ENCODE results near the gene FOXD1.

FOXD1 gene

DNA sequence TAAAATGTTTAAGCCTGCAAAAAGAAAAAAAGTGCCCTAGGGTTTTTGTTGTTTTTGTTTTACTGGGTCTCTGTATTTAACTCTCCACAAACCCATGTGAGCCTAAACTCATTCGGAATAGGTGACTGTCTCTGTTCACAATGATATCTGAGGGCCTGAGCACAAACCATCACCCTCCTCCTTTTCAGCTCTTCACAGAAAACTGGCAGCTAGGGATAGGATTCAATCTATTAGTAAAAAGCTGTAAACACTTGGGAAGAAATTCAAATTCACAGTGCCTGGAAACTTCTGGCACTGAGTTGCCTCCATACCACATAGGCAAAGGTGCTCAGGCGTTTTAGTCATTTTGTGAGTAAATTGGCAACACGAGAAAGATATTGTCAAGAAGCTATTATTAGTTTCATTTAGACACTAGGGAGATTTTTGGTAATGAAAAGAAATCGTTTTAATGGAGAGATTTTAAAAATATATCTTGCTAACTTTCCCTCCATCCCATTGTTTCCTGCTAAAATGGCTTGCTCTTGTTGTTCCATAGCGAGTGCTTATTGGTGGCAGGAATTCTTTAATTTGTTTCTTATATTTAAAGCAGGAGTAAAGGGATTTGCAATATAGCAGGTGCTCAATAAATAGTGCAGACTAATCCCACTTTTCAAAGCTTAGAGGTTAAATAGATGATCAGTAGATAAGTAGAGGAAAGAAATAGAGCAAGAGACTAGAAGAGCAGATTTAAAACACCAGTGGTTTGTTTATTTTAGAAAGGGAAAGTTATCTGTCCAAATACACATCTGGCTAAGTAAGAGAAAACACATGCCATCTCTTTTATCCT is 9.7 kb downstream of the FOXD1 start:
- DNase-seq = no peak

DNA sequence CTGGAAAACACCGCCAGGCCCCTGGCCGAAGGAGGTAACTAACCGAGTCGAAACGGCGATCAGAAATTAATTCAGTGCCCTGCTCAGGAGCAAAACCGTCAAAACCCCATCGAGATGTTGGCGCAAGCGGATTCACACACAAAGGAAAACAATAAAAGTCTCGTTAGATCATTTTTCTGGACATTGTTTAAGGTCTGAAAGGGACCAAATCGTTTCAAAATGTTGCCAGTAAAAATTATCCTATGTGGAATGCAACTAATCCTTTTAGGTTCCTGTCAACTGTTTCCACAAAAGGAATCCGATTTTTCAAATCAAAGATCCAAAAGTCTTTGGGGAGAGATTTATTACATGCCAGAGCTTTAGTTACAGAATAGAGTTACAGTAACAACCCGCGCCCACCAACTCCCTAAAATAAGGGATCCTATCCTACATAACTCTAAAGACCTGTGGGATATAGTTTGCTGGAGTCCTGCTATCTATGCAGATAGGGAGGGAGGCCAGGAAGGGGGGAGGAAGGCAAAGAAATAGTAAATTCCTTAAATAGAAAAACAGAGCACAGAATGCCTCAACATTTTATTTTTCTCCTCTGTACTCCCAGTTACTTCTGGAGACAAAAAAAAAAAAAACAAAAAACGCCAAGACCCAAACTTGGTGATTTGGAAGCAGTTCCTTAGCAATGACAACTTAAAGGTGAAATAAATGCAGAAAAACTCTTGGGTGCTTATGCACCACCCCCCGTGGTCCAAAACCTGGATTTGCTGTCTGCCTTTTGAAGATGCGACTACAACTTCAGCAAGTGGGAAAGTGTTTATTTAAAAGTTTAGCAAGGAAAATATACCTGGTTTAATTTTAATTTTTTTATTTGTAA is 10.6 kb downstream of the FOXD1 start:
- DNase-seq = no peak

DNA sequence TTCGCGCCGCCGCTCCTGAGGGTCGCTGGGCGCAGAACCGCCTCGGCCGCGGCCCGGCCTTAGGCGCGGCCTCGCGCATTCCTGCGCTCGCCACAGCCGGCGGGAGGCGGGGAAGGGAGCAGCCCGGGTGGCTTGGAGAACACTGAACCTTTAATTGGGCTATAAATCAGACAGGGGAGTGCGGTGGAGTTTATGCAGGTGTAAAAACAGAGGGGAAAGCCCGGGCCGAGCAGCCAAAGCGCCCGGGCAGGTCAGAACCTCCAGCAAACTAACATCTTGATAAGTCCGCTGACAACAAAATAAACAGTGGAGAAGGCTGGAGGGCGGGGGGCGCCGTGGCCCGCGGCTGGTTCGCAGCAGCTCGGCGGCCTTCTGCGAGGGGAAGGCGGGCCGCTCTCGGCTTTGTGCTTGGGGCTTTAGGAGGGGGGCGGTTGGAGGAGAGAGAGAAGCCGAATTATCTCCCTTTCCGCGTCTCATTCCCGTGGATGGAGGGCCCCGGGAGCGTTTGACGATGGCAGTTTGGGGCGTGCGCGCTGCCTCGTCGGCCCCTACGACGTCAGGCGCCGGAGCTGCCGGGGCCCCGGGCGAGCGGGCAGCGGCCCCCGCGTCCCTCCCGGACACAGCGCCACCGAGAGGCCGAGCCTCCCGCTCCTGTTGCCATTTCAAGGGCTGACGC is 11.3 kb downstream of the FOXD1 start:
- peak; percentile 35 for DNase-seq

DNA sequence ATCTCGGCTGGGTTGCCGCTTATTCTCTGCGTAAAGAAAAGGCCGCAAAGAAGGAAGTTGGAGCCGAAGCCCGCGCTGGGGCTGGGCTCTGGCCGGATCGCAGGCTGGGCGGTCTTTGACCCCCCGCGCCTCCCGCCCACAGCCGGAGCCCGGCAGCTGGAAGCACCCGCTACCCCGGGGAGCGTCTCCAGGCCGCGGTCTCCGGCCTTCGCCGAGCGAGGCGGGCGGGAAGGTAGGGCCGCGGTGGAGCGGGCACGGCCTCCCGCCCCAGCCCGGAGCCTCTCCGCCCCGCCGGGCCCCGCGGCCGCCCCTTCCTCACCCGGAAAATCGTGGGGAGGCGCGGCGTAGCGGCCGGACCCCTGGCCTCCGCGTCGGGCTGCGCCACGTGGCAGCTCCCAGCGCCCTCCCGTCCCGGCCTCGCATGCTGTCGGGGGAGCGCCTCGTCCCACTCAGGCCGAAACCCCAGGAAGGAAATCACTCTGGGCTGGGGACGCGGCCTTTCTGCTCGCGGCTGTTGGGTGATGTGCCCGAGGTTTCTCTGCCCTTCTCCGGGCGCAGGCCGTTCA is 12.0 kb downstream of the FOXD1 start:
- peak; percentile 28 for DNase-seq

DNA sequence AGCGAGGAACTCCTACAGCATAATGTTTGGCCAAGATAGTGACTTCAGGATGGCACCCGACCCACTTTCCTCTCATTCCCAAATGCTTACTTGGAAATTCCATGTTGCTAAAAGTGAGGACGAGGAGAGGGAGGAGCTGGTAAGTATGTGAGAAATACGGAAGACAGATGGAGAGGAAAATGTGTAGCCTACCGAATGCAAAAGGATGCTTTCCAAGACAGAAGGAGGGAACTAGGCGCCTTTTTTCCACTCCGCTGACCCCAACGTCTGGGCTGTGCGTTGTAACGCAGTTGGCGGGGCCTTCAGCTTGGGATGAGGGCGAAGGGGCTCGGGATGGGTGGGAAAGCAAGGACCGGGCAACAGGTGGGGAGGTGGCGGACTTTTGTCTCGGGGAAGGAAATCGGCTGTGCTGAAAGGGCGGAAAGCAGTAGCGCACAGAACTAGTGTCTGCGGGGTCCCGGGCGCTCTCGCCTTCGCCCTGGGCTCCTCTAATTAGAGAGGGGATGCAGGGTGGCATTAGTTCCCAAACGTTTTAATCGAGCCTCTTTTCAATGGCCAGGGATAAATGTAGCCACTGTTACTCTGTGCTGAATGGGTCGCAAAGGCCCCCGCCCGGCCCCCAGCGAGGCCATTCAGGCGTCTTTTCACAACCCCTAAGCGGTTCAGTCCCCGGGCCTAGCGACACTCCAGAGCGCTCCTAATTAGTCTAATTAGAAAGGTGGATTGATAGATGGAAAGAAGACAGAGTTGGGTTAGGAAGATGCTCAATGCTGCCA is 12.6 kb downstream of the FOXD1 start:
- DNase-seq = no peak

DNA sequence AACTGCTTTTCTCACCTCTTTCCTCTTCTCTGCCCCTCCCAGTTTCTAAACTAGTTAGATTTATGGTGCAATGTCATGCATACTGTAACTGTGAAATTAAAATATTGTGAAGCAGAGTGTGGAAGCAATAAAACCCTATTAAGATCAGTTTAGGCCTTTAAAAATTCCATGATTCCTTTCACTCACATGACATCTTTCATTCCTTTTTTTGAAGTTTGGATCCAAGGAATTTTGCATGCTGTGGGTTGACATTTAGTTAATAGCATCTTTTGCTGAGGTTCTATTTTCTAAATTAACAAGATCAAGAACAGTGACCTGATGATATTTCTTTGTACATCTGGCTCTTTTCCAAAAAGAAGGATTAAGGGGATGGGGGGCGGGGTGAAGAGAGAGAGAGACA is 13.7 kb downstream of the FOXD1 start:
- no peak for DNase-seq

DNA sequence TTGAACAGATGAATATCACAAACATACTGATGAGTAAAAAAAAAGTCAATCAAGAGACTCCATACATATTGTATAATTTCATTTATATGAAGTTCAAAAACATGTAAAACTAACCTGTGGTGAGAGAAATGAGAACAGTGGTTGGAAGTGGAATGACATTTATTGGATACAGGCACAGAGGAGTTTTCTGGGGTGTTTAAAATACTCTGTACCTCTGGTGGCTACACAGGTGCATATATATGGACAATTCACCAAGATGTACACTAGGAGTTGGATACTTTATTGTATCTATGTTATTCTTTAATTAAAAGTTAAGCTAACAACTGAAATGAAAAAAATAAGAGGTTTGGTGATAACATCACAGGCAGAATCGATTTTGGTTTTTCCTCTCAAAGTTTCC is 14.1 kb downstream of the FOXD1 start:
- no peak for DNase-seq

DNA sequence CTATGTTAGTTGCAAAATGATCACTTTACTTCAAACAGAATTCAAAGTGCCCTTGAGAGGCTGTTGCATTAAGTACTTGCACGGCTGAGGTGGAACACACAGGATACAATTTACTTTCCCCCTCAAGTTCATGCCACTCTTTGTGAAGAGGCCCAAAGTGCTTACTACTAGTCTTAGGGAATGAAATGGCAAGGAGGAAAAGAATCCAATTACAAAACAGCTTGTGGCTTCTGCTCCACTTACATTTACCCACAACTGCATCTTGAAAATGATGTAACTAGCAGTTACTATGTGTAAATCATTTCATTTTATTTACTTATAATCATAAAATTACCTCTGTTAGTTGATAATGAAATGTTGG is 14.6 kb downstream of the FOXD1 start:
- DNase-seq = no peak

DNA sequence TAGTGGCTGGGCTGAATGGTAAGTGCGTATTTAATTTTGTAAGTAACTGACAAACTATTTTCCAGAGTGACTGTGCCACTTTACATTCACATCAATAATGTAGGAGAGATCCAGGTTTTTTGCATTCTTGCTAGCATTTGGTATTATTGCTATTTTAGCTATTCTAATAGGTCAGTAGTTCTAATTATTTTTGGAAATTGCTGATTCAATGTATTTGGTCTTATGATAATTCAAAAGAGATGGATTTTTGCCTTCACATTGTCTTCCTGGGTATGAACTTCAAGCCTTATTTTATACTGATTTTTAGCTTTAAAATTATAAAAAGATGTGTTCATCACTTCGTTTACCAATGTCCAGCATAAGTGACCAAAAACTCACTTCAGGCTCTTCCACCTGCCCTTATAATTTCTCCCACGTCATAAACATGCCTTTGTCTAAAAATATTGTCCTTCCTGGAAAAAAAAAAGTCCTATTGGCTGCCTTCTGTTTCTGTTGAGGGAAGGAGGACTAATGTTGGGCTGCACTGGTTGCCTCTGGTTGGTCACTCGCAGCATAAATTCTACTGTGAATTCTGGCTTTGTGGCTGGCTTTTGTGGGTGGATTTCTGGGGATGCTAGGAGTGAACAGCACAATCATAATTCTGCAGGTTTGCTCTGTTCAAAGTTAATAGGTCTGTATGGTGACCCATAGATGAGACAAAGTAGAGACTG is 15.2 kb downstream of the FOXD1 start:
- DNase-seq = no peak

DNA sequence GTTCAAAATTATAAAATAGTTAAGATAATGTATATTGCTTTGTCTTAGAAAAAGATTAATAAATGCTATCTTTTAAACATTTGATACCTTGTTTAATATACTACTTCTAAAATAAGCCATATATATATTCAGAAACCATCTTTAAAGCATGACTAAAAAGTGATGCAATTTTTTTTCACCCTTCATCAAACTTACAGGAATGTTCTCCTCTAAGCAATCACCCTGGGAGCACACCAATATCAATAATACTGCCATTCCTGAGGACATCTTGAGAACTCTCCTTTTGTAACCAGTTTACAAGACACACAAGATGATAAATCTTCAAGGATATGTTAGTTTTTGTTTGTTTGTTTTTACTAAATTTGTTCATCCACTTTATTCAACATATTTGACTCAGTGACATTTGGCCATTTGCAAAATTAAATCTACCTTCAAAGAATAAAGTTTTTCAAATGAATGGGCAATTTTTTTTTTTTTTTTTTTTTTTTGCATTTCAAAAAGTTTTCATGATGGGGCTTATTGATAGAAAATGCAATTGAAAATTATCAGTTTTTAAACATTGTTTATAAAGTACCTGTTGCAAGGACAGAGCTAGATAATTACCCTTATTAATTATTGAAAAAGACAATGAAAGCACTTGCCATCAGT is 17.2 kb downstream of the FOXD1 start:
- no peak for DNase-seq

DNA sequence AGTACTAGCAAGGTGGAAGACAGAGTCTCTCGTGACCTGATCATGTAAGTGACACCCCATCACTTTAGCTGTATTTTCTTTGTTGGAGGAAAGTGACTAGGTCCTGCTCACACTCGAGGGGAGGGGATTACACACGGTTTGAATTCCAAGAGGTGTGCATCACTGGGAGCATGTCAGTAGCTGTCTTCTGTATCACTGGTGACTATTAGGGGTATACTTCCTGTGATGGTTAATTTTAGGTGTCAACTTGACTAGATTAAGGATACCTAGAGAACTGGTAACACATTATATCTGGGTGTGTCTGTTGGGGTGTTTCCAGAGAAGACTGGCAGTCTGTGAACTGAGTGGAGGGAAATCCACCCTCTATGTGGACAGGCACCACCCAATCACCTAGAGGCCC is 22.5 kb downstream of the FOXD1 start:
- DNase-seq = no peak

DNA sequence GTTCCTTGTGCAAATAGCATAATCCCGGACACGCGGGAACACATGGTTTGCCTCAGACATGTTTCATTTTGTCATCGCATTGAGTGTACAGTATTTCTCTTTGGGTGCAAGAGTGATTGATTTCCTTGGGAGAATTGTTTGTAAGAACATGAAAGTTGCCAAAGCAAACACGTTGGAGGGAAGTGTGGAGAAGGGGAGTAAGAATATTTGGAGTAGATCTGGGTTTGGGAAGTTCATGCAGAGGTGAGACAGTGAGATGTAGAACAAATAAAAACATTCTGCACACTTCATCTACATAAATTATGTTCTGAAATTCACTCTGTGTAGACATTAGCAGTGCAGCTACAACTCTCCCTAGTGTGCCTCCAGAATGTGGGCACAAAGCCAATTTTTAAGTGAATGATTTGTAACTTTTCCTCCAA is 24.0 kb downstream of the FOXD1 start:
- DNase-seq = no peak

DNA sequence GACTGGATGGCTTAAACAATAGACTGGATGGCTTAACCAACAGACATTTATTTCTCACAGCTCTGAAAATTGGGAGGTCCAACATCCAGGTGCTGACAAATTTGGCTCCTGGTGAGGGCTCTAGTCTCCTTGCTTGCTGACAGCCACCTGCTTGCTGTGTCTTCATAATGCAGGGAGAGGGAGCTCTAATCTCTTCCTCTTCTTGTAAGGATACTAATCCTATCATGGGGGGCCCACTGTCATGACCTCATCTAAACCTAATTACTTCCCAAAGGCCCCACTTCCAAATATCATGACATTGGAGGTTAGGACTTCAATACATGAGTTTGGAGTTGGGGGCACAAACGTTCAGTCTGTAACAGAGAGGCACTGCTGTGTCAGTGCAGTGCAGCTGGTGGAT is 26.4 kb downstream of the FOXD1 start:
- DNase-seq = no peak

DNA sequence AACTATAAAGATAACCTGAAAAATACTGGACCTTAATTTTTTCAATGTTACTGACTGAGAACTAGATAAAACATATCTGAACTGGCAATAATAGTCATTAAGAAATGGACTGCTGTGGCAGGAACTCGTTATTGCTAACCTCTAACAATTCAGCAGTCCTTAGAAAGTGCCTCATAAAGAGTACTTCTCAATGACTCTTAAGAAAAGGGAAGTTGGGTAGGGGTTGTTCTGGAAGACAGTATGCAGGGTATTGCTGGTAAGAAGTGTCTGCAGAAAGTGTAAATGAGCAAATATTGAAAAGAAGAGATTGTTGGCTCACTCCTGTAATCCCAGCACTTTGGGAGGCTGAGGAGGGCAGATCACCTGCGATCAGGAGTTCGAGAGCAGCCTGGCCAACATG is 27.9 kb downstream of the FOXD1 start:
- no peak for DNase-seq

DNA sequence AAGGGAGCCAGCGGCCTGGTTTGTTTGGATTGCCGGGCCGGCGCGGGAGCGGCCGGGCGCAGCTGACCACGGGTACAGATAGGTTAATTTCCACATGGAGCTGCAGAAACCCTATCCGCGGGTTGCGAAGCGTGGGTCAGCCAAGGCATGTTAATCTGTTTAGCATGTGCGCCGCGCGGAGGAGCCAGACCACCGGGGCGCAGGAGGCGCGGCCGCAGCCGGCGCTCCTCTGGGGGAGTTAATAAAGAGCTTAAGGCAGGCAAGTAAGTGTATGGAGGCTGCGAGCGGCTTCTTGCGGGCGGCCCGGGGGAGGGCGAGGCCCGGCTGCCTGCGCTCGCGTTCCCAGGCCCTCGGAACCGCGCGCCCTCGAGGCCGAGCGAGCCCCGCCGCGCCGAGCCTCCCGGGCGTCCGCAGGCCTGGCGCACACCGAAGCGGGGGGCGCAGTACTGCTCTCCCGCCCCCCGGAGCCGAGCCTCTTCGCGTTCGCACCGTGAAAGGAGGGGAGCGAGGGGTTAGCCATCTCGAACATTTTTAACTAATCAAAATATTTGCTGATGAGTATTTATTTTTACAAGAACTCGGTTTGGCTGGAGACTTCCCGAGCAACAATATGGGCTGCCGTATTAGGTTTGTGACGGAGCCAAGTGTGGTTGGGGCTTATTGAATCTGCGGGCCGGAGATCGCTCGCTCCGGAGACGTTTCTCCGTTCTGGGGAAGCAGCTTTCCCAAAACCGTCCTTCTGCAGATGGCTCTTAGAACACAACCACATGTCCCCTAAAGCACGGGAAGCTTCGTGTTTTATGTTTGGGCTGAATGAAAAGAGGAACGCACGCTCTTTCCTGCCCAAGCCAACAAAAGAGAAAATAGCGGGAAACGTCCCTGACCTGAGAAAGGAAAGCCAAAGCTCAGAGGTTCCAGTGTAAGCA is 28.8 kb downstream of the FOXD1 start:
- no peak for DNase-seq

DNA sequence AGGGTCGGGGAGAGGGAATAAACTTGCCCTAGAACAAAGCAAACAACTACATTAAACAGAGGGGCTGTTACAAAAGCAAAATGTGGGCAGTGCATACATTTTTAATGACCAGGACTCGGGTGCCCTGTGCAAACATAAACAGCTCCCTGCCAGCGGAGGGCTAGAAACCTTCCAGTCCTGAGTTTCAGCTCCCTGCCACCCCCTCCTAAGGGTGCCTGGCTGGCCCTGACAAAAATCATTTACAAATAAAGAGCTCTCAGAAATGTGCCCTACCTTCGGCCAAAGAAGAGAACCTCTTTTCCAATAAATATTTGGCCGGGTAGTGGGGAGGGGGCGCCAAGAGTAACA is 29.5 kb downstream of the FOXD1 start:
- no peak for DNase-seq

DNA sequence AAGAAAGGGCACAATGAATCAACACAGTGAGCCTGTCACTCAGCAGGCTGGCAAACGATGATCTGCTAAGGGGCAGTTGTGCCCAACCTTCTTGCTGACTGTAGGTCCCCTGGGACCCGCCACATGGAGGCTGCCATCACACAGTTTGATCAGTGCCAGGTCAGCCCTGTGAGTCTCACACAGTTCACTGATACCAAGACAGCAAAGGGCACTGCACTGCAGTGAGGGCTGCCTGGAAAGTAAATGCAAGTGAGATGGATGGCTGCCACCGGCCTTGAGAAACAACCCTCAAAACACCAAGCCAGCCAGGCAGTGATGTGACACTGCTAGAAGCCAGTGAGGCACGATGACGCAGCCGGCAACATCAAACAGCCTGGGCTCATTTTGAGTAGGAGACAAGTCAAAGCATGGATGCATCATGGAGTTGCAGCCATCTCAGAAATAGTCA is 30.3 kb downstream of the FOXD1 start:
- DNase-seq = no peak

DNA sequence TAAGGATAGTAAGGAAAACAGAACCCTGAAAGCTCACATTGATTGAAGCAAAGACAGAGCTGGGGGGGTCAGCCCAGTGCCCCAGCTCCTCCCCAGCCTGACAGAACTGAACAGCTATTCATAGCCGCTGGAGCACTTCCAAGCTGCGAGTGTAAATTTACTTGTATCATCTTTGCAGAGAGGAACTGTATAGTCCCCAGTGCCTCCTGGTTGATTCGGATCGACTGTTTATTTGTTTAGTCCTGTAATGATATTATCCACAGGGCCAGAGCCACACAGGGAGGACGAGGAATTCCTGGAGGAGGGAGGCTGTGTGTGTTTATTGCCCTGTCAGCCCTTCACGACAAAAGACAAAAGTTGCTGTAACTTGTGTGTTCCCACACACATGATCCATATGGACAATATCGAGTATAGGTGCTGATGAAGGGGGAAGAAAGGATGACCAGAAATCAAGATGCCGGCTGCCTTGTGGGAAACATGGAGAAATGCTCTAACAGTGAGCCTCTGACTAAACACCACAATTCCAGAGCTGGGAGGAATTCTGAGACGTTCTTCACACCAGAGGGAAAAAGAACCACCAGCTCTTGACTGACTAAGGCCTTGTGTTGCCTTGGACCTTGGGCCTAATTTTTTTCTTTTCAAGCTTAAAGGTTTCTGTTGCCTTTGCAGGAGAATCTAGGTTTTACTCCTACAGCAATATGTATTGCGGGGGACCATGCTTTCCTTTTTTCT is 31.1 kb downstream of the FOXD1 start:
- no peak for DNase-seq

DNA sequence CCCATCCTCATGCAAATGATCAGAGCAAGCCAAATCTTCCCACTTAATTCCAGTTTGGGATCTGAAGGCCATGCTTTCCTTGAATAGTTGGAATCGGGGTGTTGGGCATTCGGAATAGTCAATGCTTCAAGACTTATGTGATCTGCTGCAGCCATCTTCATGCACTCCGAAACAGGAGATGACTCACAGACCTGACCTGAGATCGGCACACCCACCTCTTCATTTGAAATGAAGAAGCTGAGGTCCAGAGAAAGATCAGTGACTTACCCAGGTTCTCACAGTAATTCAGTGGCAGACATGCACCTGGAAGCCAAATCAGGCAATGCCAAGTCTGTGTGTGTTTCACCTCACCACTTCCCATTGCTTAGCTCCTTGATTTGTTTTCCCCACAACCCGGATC is 33.0 kb downstream of the FOXD1 start:
- DNase-seq = no peak

DNA sequence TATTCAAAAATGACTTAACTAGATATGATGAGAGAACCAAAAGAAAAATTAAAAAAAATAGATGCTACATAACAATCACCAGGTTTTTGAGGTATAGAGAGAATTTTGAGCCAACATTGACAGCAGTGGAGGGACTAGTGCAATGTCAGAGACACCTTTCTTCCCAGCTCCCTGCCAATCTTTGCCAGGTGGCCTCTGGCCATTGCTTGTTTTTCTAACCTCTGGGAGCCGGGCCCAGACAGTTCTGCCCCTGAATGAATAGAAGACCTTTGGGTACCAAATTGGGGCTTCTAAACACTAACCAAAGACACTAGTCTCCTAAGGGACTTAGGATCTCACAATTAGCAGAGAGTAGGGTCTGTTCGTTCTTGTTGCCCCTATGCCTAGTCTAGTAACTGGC is 33.4 kb downstream of the FOXD1 start:
- no peak for DNase-seq

All from activated T-cell treated with anti-CD3 and anti-CD28 coated beads, Interleukin-2, amount 50 U/mL, for 1 hour (primary cell).